ELF-1 (cell line): ENCODE results near the gene PRR14L.
"Not testable (repeated sequence)": the region's sequence is repeated elsewhere in the genome, so short reads cannot be mapped to it uniquely, and the experiment has no call there.

Experiments
- DNase-seq: peaks from one replicate; pipeline ENCODE4 v3.0.0-alpha.2; 2016; ENCODE audit warnings: low read depth, low spot score

PRR14L gene

DNA sequence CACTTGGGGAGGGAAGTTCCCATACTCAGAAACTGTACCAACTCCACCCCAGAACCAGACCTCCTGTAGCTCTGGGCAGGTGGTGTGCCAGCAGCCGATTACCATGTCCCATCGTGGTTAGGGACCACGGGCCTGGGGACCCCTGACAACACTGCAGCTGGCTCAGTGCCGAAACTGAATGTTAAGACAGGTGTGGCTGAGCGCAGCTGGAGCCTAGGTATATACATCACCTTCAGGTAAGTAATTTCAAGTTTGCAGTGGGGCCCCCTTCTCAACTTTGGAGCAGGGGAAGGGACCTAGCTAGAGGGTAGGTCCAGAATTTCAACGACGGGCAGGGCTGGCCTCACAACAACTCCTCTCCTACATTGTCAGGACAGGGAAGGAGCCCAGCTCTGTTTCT, 67.2 kb downstream of the PRR14L start:
- DNase-seq = no peak

DNA sequence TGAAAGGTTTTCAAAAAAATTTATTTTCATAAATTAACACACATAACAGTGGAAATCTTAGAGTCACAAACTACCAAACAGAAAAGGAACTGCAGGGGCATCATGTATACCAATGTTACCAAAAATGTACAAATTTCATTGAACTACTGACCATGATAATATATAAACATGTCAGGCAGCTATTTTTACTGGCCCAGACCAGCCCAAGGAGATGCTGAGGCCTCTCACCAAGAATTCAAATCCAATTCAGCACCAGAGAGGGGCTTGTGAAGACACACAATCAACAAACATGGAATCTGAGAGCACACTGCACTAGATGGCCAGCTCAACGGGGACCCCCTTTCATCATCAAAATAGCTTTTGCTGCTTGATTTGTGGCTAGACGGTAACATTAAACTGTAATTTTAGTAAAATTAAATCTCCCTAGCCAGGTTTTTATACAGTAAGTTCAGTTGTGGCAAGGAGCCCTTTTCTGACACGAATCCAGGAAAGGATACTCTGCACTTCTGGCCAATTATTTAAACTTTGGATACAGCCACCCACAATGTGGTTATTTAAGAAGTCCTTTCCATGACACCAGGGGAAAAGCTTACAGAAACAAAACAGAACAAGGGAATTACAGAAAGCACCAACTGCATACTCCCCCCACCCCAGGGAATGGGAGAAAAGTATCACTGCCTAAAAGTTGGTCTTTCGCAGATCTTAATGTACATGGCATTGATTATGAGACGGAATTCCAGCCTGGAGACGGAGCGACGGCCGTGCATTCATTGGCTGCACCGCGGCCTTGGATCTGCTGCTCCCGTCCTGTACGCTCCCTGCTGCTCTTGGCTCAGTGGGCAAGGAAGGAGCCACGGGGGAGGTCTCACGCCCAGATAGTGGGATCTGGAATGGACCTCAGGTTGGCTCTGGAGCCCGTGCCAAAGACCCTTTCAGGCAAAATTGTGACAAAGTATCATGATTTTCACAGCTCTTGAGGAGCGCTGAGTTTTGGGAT, 68.3 kb downstream of the PRR14L start:
- DNase-seq = no peak

DNA sequence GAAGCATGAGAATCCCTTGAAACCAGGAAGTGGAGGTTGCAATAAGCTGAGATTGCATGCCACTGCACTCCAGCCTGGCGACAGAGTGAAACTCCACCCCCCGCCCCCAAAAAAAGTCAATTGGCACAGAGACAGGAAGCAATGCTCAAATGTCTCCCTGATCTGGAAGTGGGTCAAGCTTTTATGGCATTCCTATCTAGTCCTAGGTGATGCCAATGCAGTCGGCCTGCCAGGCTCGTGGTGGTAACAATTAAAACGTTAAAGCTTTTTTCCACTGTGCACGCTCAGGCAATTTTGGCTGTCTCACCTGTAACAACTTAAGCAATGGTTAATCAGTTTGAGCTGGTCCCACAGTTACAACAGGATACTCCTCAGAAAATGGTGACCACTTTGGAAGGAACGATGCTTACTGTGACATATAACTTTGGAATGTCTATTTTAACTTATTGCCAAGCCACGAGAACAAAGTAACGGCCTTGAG, 69.0 kb downstream of the PRR14L start:
- DNase-seq = no peak

DNA sequence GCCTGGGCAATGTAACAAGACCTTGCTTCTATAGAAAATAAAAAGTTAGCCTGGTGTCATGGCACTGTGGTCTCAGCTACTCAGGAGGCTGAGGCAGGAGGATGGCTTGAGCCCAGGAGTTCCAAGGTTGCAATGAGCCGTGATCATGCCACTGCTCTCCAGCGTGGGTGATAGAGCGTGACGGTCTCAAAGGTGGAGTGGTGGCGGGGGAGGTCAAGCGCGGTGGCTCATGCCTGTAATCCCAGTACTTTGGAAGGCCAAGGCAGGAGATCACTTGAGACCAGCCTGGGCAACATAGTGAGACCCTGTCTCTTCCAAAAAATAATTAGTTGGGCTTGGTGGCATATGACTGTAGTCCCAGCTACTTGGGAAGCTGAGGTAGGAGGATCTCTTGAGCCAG, 71.2 kb downstream of the PRR14L start:
- no peak for DNase-seq

DNA sequence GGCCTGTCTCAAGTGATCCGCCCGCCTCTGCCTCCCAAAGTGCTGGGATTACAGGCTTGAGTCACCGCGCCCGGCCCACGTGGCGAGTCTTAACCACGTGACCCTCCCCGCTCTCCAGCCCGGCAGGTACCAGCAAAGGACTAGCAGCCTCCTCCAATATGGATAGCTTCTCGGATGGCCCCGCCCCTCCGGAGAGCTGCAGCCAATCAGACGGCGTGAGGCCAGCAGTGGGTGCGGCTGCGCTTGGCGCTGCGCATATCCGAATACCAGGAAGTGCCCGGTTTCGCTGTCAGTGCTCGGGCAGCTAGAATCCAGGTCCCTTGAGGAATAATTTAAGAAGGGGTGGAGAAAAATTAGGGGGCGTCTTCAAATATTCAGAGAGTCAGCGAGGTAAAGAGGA, 73.2 kb downstream of the PRR14L start:
- DNase-seq = peak; percentile 98

DNA sequence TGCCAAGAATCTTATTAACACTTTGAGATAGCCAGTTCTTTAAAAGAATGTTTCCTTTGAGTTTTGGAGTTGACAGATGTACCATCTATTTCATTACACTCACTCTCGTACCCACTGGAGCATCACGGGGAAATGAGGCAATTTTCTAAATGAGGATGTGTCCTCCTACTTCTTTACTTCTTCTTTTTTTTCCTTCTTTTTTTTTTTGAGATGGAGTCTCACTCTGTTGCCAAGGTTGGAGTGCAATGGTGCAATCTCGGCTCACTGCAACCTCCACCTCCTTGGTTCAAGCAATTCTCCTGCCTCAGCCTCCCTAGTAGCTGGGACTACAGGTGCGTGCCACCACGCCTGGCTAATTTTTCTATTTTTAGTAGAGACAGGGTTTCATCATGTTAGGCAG, 75.7 kb downstream of the PRR14L start:
- DNase-seq = not testable (repeated sequence)

DNA sequence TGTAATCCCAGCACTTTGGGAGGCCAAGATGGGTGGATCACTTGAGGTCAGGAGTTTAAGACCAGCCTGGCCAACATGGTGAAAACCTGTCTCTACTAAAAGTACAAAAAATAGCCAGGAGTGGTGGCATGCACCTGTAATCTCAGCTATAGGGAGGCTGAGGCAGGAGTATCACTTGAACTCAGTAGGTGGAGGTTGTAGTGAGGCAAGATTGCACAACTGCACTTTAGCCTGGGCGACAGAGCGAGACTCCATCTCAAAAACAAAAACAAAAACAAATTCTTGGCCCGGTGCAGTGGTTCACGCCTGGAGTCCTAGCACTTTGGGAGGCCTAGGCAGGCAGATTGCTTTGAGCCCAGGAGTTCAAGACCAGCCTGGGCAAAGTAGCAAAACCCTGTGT, 81.1 kb downstream of the PRR14L start:
- not testable (repeated sequence) for DNase-seq

DNA sequence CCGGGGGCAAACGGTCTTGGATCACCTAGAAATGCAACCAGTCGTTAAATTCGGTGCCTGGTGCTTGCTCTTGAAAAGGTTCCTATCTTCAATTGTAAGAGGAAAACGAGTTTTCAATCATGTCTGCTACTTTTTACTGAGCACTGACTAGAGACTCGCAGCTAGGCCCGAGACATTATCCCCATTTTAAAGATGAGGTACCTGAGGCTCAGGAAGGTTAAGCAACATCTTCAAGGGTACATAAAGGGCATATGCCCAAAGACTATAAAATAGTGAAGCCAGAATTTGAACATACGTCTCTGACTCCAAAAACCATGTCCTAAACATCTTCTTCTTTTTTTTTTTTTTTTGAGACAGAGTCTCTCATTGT, 87.3 kb downstream of the PRR14L start:
- DNase-seq = no peak

DNA sequence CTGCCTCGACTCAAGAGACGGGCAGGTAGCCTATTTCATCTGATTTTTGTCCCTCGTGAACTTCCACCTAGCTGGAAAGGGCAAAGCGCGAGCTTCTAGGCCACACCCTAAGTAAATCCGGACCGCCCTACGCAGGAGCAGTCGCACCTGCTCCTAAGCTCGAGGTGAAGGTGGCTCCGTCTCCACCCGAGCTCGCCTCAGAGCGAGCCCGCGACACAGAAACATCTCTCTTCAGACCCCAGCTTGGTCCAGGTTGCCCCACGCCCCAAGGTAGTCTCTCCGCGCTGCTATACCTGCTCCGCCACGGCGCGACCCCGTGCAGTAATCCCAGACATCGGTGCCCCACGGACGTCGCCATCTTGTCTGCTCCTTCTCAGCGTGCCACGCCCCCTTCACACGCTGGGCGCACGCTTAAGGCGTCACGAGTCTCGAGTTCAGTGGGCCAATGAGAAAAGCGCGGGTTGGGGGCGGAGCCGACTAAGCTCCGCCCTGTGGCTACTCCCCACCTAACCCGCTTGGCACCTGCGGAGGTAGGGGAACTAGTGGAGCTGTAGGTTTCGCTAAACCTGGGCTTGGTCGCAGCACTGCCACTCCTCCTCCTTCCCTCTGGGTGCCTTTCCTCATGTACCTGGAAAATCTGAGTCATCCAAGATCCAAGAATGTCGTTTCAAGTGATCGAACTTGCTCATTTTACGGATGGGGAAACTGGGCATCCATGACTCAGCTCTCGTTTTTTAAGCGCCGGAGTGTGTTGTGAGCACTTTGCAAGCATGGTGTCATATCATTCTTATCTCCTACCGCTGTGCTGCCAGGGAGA, 87.9 kb downstream of the PRR14L start, which contains the start of gene PISD:
PISD (minus strand) TSS at position 365 of the 817 bp plus-strand sequence; CDS start at position 358, 7 bp downstream.
- peak; percentile 99 for DNase-seq

DNA sequence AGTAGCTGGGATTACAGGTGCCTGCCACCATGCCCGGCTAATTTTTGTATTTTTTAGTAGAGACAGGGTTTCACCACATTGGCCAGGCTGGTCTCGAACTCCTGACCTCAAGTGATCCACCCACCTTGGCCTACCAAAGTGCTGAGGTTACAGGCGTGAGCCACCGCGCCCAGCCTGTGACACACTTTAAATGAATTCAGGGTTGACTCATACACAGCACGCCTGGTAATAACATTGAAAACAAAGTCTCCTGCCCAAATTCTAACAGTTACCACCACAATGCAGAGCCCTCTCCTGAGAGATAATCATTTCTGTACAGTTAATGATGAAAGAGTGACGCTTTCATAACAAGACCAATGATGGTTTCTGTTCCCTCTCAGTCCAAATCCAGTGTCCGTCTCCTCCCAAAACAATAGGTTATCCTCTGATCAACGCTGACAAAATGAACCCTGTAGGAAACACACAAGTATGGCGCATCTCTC, 89.0 kb downstream of the PRR14L start:
- not testable (repeated sequence) for DNase-seq

DNA sequence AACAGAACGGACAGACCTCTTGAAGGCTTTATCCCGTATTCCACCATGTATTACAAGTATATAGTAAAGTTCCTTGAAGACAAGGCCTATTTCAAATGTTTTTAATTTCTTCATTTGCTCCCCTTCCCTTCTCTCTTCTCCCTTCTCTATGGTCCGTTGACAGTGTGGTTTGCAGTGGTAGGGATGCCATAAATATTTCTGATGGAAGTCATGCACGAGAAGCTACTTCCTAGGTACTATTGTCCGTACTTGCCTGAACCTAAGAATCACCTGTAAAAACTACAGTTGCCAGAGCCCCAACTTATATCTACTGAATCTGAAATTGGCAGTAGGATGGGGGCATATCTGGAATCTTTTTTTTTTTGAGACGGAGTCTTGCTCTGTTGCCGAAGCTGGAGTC, 90.7 kb downstream of the PRR14L start:
- DNase-seq = no peak

DNA sequence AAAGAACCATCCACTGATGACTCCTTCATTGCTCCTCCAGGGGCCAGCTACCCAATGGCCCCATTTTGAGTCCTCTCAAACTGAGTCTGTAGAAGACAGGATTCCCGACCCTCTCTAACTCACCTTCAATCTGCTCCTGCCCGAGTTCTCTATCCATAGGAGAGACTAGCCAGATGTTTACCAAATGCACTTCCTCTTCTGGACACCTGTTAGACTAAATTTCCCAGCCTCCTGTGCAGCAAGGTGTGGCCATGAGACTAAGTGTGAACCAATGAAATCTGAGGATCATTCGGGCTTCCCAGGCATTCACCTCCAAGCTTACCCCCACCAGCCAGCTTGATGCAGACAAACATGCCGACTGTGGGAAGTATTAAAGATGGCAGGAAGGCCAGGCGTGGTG, 95.5 kb downstream of the PRR14L start:
- no peak for DNase-seq

DNA sequence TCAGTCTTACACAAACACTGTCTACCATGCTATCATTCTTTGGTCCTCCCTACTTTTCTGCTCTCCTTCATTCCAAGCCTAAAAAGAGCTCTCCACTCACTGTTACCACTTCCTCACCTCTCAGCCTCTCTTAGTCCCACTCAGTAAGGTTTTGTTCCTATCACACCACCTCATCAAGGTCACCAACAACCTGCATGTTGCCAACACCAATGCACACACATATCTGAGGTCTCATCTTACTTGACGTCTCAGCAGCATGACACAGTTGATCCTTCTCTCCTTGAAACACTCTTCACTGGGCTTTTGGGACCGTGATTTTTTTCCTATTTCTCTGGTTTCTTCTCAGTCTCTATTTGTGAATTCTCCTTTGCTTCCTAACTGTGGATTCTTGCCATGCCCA, 96.0 kb downstream of the PRR14L start:
- no peak for DNase-seq

DNA sequence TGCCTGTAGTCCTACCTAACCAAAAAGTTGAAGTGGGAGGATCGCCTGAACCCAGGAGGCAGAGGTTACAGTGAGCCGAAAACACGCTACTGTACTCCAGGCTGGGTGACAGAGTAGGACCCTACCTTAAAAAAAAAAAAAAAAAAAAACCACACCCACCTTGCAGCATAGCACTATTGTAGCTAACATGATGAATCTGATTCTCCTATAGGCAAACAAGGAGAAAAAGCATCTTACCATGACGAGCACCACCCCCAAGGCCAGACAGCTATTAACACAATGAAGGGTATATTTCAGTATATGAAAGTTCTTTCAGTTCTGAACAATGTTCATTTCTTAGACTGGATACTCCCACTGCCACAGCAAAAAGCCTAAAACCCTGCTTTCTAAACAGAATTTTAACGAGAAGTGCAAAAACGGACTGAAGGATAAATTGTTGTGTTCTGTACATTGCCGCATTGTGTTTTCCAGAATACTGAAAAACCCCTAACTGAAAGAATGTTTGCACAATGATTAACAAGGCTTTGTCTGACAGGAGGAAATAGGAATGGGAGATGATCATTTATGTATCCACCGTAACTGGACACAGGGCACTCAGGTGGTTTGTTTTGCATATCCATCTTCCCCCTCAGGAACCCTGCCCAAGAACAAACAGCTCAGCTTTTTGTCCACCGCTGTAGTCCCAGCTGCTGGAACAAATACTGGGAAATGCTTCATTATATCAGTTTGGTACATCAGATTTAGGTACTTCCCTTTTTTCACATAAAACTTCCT, 96.8 kb downstream of the PRR14L start:
- DNase-seq = no peak

DNA sequence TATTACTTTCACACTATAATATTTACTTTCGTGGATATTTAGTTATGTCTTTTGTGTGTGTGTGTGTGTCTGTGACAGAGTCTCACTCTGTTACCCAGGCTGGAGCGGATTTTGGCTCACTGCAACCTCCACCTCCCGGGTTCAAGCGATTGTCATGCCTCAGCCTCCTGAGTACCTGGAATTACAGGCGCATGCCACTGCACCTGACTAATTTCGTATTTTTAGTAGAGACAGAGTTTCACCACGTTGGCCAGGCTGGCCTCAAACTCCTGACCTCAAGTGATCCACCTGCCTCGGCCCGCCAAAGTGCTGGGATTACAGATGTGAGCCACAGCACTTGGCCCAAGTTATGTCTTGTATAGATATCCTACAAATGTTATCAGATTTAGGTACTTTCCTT, 97.8 kb downstream of the PRR14L start:
- no peak for DNase-seq

DNA sequence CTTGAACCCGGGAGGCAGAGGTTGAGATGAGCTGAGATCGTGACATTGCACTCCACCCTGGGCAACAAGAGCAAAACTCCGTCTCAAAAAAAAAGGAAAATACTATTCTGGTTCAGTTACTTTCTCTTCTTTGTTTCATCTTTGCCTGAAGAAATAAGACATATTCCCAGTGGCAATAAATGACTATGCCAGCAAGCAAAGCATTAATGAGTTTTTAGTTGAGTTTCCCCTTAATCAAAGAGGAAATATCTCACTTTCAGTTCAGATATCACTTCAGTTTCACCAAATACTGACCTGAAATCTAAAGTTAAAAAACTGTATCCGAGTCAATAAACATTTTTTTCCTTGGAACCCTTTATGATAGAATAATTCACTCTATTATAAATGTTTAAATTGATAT, 98.3 kb downstream of the PRR14L start:
- DNase-seq = no peak

DNA sequence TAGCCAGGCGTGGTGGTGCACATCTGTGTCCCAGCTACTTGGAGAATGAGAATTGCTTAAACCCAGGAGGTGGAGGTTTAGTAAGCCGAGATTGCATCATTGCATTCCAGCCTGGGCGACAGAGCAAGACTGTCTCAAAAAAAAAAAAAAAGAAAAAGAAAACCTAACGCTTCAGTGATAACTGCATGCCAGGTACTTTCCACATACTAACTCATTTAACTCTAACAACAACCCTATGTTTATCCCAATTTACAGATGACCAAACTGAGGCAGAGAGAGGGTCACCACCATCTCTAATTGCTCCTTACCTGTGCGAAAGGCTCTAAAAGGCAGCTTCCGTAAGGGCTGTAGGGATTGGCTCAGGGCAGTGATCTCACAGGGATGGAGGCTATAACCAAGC, 99.5 kb downstream of the PRR14L start:
- no peak for DNase-seq

DNA sequence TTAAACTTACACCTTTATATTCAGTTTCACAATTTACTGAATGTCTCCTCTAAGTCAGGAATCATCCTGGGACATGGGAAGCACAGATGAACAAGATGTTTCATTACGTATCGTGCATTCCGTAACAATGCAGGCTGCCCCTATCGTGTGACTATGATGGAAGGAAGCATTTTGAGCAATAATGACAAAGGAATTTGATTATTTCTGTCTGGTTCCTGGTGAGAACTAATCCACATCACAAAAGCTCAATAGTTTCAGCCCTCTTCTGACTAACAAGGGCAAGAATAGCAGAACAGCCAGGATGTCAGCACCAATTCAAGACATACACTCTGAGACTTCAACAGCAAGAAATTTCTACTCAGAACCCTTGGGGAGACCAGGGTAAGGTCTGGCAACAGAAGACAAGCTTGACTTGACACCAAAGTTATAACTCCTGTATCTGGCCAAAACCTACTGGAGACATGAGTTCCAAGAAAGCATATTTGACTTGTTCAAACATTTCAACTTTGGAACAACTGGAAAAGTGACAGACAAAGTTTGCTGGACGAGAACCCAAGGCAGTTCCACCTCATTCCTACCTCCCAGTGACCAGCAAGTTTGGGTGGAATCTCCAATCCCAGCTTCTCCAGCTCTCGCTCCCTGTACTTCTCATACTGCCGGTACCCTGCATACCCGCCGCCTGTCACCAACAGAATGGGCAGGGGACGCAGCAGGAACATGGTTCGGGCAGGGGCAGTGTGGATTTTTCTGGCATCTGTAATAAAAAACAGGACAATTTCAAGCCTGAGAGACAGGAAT, 102.2 kb downstream of the PRR14L start:
- no peak for DNase-seq

DNA sequence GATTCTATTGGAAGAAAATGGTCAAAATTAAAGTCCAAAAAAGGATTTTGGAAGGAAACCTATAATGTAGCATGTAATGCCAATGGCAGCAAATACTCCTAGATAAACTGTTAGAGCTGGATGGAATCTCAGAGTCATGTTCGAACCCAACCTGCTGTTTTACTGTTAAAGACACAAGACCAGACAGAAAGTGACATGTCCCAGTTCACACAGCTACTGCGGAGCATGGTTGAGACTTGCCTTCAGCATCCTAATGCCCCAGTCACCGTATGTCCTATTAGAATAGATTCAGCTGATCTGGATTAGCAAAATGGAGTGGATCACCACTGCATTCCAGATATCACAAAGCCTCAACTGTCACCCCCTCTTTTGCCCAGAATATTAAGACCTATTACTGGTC, 102.9 kb downstream of the PRR14L start:
- DNase-seq = no peak

DNA sequence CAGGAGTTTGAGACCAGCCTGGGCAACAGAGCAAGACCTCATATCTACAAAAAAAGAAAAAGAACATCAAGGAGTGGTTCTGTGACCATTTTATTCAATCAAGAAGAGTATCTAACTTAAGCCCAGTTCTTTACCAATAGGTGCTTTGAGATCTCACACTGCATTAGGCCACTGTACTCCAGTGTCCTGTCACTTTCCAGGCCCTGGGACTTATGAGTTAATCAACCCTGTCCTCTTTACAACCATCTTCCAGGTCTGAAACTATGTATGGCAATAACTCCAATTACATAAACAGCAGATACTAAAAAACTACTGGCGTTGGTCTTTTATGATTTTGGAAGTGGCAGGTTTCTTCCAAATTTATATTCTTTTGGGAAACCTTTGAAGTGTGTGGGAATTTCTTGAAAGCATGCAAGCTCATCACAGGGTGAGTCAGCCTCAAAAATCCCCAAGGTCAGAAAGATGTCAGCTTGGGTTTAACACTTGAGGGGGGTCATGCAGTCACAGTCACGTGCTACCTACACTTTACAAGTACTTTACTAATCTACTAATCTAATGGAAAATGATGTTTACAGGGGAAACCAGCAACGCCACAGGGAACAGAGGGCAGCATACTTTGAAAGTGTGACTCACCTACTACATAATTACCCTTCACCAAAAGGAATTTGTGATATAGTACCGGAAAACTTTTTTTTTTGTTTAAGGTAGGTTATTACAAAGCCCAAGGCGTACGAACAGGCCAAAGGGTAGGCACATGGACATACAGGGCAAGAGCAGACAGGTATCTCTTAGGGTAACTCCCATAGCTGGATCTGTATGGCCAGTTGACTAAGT, 103.5 kb downstream of the PRR14L start:
- no peak for DNase-seq
